ENCODE measurements around the gene EPDR1.

- no peak for TF ChIP-seq CTCF (IDR thresholded peaks at IDR 0.05; ENCODE audit: low read depth, low read length, missing input control)
- no peak for TF ChIP-seq FOXA2 (IDR thresholded peaks at IDR 0.05)
- no peak for TF ChIP-seq YY1 (IDR thresholded peaks at IDR 0.05)
- TF ChIP-seq, protein P1, sequence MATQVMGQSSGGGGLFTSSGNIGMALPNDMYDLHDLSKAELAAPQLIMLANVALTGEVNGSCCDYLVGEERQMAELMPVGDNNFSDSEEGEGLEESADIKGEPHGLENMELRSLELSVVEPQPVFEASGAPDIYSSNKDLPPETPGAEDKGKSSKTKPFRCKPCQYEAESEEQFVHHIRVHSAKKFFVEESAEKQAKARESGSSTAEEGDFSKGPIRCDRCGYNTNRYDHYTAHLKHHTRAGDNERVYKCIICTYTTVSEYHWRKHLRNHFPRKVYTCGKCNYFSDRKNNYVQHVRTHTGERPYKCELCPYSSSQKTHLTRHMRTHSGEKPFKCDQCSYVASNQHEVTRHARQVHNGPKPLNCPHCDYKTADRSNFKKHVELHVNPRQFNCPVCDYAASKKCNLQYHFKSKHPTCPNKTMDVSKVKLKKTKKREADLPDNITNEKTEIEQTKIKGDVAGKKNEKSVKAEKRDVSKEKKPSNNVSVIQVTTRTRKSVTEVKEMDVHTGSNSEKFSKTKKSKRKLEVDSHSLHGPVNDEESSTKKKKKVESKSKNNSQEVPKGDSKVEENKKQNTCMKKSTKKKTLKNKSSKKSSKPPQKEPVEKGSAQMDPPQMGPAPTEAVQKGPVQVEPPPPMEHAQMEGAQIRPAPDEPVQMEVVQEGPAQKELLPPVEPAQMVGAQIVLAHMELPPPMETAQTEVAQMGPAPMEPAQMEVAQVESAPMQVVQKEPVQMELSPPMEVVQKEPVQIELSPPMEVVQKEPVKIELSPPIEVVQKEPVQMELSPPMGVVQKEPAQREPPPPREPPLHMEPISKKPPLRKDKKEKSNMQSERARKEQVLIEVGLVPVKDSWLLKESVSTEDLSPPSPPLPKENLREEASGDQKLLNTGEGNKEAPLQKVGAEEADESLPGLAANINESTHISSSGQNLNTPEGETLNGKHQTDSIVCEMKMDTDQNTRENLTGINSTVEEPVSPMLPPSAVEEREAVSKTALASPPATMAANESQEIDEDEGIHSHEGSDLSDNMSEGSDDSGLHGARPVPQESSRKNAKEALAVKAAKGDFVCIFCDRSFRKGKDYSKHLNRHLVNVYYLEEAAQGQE (IDR thresholded peaks at IDR 0.05): no peak
- TF ChIP-seq, protein P2, sequence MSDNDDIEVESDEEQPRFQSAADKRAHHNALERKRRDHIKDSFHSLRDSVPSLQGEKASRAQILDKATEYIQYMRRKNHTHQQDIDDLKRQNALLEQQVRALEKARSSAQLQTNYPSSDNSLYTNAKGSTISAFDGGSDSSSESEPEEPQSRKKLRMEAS (IDR thresholded peaks at IDR 0.05): no peak
- TF ChIP-seq GABPA (IDR thresholded peaks at IDR 0.05 in 1 of 2, conservative IDR thresholded peaks at IDR 0.05 in 1 of 2): no peak
- no peak for TF ChIP-seq TAF1 (conservative IDR thresholded peaks at IDR 0.05)
- no peak for TF ChIP-seq RXRA (IDR thresholded peaks at IDR 0.05)
- no peak for TF ChIP-seq SP1 (IDR thresholded peaks at IDR 0.05)
- TF ChIP-seq, protein P3, sequence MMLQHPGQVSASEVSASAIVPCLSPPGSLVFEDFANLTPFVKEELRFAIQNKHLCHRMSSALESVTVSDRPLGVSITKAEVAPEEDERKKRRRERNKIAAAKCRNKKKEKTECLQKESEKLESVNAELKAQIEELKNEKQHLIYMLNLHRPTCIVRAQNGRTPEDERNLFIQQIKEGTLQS (IDR thresholded peaks at IDR 0.05): no peak
- no peak for TF ChIP-seq EGR1 (IDR thresholded peaks at IDR 0.05; ENCODE audit: low read depth in 2 of 2)
These were observed 5.2 kb downstream of the EPDR1 start for GRCh38 chr7:37925620-37926019.
